Measurements from ENCODE around the gene RHO. TPM values are rescaled to one million over a fixed set of nuclear protein-coding genes. Genes with fewer than 3 reads are reported as not detected.

RHO gene
- total and polyA plus RNA-seq, 2 donors (not counting 1 experiment from before 2014, with no cell fraction given), result 0.10 TPM; not detected in 1

- Histone ChIP-seq H3K9ac (ENCODE audit: low read length) (no peak overlapping the region), H3K9me3 (ENCODE audit: control extremely low read depth in 1 of 3, control insufficient read depth in 2 of 3, insufficient read depth in 1 of 3, low read length in 2 of 3) (no peaks in the 10 kb centered on the region), H3K4me1 (ENCODE audit: control insufficient read depth in 2 of 2, insufficient read depth in 2 of 2, low read length in 2 of 2) (no peaks in the 10 kb centered on the region), H3K4me2 (replicated peaks; ENCODE audit: low read depth, low read length, poor library complexity, severe bottlenecking) (no peak overlapping the region), H3K36me3 (replicated peaks in 1 of 2; ENCODE audit: control extremely low read depth in 1 of 2, control insufficient read depth in 1 of 2, extremely low read depth in 1 of 2, insufficient read depth in 2 of 2, low read length in 1 of 2) (peaks cover 0 to 8% of the 10 kb centered on the region in 2 experiments), H4K20me1 (ENCODE audit: control insufficient read depth, insufficient read depth, low read length, poor library complexity, severe bottlenecking) (no peaks in the 10 kb centered on the region), H3K4me3 (ENCODE audit: control extremely low read depth in 1 of 5, extremely low read depth in 1 of 5, insufficient read depth in 1 of 5, low read depth in 2 of 5, low read length in 4 of 5) (no peak overlapping the region), H3K27ac (ENCODE audit: low read length in 2 of 2) (no peak overlapping the region), H3K79me2 (ENCODE audit: control insufficient read depth, insufficient read depth, low read length) (no peaks in the 10 kb centered on the region), H2AFZ (ENCODE audit: insufficient read depth, low read depth, low read length, poor library complexity, severe bottlenecking) (no peak overlapping the region), H3K27me3 (replicated peaks in 1 of 4; ENCODE audit: control extremely low read depth in 1 of 4, control insufficient read depth in 3 of 4, insufficient read depth in 4 of 4, low read length in 3 of 4) (no peaks in the 10 kb centered on the region)
- H3K27me3 Mint-ChIP-seq, result no peaks in the 10 kb centered on the region
- ATAC-seq (ENCODE audit: low read depth), result no peak
- ChIA-PET CTCF (no interaction called here), POLR2A (no interaction called here)
- DNase-seq, result no peak
- no peak for TF ChIP-seq EZH2 (IDR thresholded peaks at IDR 0.05; ENCODE audit: borderline replicate concordance, insufficient read depth, low read depth, low read length, poor library complexity, severe bottlenecking)
- TF ChIP-seq CTCF (IDR thresholded peaks at IDR 0.05), result no peak
- H3K27ac Mint-ChIP-seq, result no peak overlapping the region
- H3K9me3 Mint-ChIP-seq (ENCODE audit: insufficient read depth), result no peaks in the 10 kb centered on the region
- 100% methylated on average over 6 of the region's 6 CpGs for WGBS (ENCODE audit: insufficient coverage)
- intact Hi-C loops (cut with micrococcal nuclease), result no loop called here
- H3K4me1 Mint-ChIP-seq, result no peaks in the 10 kb centered on the region
- no peak overlapping the region for H3K4me3 Mint-ChIP-seq
These were observed 23.1 kb upstream of the RHO start for GRCh38 chr3:129505341-129505740.

GRCh38 chr3:129506231-129506742, 22.2 kb upstream of the RHO start:
- CTCF ChIA-PET, result interaction anchor here (1.4 kb wide), 1 partner anchor 16 kb away, joined by 3 read pairs; no protein-coding TSS in a partner anchor
- WGBS (ENCODE audit: insufficient coverage), result 98% methylated on average over 9 of the region's 9 CpGs
- no peak for ATAC-seq (ENCODE audit: low read depth)
- no peak overlapping the region for H3K4me3 Mint-ChIP-seq
- Histone ChIP-seq H3K27me3 (replicated peaks in 1 of 4; ENCODE audit: control extremely low read depth in 1 of 4, control insufficient read depth in 3 of 4, insufficient read depth in 4 of 4, low read length in 3 of 4) (no peaks in the 10 kb centered on the region), H3K4me1 (ENCODE audit: control insufficient read depth in 2 of 2, insufficient read depth in 2 of 2, low read length in 2 of 2) (no peaks in the 10 kb centered on the region), H2AFZ (ENCODE audit: insufficient read depth, low read depth, low read length, poor library complexity, severe bottlenecking) (no peak overlapping the region), H3K36me3 (replicated peaks in 1 of 2; ENCODE audit: control extremely low read depth in 1 of 2, control insufficient read depth in 1 of 2, extremely low read depth in 1 of 2, insufficient read depth in 2 of 2, low read length in 1 of 2) (peaks cover 0 to 8% of the 10 kb centered on the region in 2 experiments), H3K9me3 (ENCODE audit: control extremely low read depth in 1 of 3, control insufficient read depth in 2 of 3, insufficient read depth in 1 of 3, low read length in 2 of 3) (no peaks in the 10 kb centered on the region), H3K4me3 (ENCODE audit: control extremely low read depth in 1 of 5, extremely low read depth in 1 of 5, insufficient read depth in 1 of 5, low read depth in 2 of 5, low read length in 4 of 5) (no peak overlapping the region), H4K20me1 (ENCODE audit: control insufficient read depth, insufficient read depth, low read length, poor library complexity, severe bottlenecking) (no peaks in the 10 kb centered on the region), H3K79me2 (ENCODE audit: control insufficient read depth, insufficient read depth, low read length) (no peaks in the 10 kb centered on the region), H3K9ac (ENCODE audit: low read length) (no peak overlapping the region), H3K27ac (ENCODE audit: low read length in 2 of 2) (no peak overlapping the region), H3K4me2 (replicated peaks; ENCODE audit: low read depth, low read length, poor library complexity, severe bottlenecking) (no peak overlapping the region)
- POLR2A ChIA-PET, result no interaction called here
- no peak for DNase-seq
- no peaks in the 10 kb centered on the region for H3K4me1 Mint-ChIP-seq
- H3K27ac Mint-ChIP-seq, result no peak overlapping the region
- no peaks in the 10 kb centered on the region for H3K9me3 Mint-ChIP-seq (ENCODE audit: insufficient read depth)
- H3K27me3 Mint-ChIP-seq, result no peaks in the 10 kb centered on the region
- intact Hi-C loops (cut with micrococcal nuclease), result no loop called here
- no peak for TF ChIP-seq EZH2 (IDR thresholded peaks at IDR 0.05; ENCODE audit: borderline replicate concordance, insufficient read depth, low read depth, low read length, poor library complexity, severe bottlenecking)
- no peak for TF ChIP-seq CTCF (IDR thresholded peaks at IDR 0.05)

Data from B cell (primary cell).